ENCODE measurements around the gene C3. TPM values are rescaled to one million over a fixed set of nuclear protein-coding genes. Genes with fewer than 3 reads are reported as not detected.

The C3 gene
- total and polyA plus RNA-seq, 2 experiments from 2014 or later: 556 to 563 TPM

DNA sequence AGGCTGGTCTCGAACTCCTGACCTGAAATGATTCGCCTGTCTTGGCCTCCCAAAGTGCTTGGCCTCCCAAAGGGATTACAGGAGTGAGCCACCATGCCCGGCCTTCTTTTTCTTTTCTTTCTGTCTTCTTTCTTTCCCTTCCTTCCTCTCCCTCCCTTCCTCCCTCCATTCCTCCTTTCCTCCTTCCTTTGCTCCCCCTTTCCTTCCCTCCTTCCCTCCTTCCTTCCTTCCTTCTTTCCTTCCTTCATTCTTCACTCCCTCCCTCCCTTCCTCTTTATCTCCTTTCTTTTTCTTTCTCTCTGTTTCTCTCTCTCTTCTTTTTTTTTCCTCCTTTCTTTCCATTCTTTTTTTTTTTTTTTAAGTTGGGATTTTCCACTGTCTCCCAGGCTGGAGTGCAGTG is 12.1 kb downstream of the C3 start:
- Histone ChIP-seq H2AFZ (no peak overlapping the region), H3K79me2 (no peaks in the 10 kb centered on the region), H3K27me3 (peaks cover 30% of the 10 kb centered on the region), H3K4me3 (no peak overlapping the region), H3K27ac (no peak overlapping the region), H3K9me3 (ENCODE audit: low read depth) (no peaks in the 10 kb centered on the region), H4K20me1 (ENCODE audit: insufficient read depth, poor library complexity, severe bottlenecking) (no peaks in the 10 kb centered on the region), H3K4me2 (no peak overlapping the region), H3K36me3 (replicated peaks; ENCODE audit: insufficient read depth, low read depth) (no peaks in the 10 kb centered on the region), H3K9me2 (replicated peaks; ENCODE audit: insufficient read depth) (no peaks in the 10 kb centered on the region), H3K4me1 (ENCODE audit: insufficient read depth) (no peaks in the 10 kb centered on the region)
- no peak for DNase-seq (ENCODE audit: low spot score)
- 90% methylated on average over 3 of the region's 3 CpGs for WGBS (ENCODE audit: low lambda C conversion rate, missing lambda C conversion rate)
- TF ChIP-seq, protein P1, sequence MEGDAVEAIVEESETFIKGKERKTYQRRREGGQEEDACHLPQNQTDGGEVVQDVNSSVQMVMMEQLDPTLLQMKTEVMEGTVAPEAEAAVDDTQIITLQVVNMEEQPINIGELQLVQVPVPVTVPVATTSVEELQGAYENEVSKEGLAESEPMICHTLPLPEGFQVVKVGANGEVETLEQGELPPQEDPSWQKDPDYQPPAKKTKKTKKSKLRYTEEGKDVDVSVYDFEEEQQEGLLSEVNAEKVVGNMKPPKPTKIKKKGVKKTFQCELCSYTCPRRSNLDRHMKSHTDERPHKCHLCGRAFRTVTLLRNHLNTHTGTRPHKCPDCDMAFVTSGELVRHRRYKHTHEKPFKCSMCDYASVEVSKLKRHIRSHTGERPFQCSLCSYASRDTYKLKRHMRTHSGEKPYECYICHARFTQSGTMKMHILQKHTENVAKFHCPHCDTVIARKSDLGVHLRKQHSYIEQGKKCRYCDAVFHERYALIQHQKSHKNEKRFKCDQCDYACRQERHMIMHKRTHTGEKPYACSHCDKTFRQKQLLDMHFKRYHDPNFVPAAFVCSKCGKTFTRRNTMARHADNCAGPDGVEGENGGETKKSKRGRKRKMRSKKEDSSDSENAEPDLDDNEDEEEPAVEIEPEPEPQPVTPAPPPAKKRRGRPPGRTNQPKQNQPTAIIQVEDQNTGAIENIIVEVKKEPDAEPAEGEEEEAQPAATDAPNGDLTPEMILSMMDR (IDR thresholded peaks at IDR 0.05; ENCODE audit: poor library complexity): no peak
- TF ChIP-seq EZH2phosphoT487 (IDR thresholded peaks at IDR 0.05; ENCODE audit: low read depth, severe bottlenecking, unreplicated experiment) (no peak), EZH2 (IDR thresholded peaks at IDR 0.05; ENCODE audit: borderline replicate concordance) (no peak)

DNA sequence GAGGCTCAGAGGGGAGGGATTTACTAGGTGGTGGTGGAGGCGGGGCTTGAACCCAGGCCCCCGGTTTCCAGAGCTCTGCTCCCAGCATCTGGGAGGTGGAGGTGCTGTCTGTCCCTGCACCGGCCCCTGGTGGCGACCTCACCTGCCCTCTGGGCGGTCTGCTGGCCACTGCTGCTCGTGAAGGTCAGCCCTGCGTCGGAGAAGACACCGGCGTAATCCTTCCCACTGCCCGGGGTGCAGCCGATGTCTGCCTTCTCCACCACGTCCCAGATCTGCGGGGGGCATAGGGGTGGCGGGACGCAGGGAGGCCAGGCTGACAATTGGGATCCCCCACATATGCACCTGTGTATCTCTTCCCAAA is 12.8 kb downstream of the C3 start:
- H3K27ac ChIP-seq: no peak overlapping the region
- no peaks in the 10 kb centered on the region for H3K79me2 ChIP-seq
- no peak overlapping the region for H3K4me2 ChIP-seq
- H2AFZ ChIP-seq: no peak overlapping the region
- no peak overlapping the region for H3K4me3 ChIP-seq
- WGBS (ENCODE audit: low lambda C conversion rate, missing lambda C conversion rate): 91% methylated on average over 12 of the region's 16 CpGs
- DNase-seq (ENCODE audit: low spot score): no peak
- peaks cover 30% of the 10 kb centered on the region for H3K27me3 ChIP-seq
- no peaks in the 10 kb centered on the region for H3K36me3 ChIP-seq (replicated peaks; ENCODE audit: insufficient read depth, low read depth)
- H3K4me1 ChIP-seq (ENCODE audit: insufficient read depth): no peaks in the 10 kb centered on the region
- no peaks in the 10 kb centered on the region for H4K20me1 ChIP-seq (ENCODE audit: insufficient read depth, poor library complexity, severe bottlenecking)
- TF ChIP-seq EZH2phosphoT487 (IDR thresholded peaks at IDR 0.05; ENCODE audit: low read depth, severe bottlenecking, unreplicated experiment) (no peak), EZH2 (IDR thresholded peaks at IDR 0.05; ENCODE audit: borderline replicate concordance) (no peak)
- TF ChIP-seq, protein P1 (IDR thresholded peaks at IDR 0.05; ENCODE audit: poor library complexity): no peak
- H3K9me2 ChIP-seq (replicated peaks; ENCODE audit: insufficient read depth): no peaks in the 10 kb centered on the region
- H3K9me3 ChIP-seq (ENCODE audit: low read depth): no peaks in the 10 kb centered on the region

GRCh38 chr19:6707011-6707657 is 13.3 kb downstream of the C3 start:
- Histone ChIP-seq H3K9me3 (ENCODE audit: low read depth) (no peaks in the 10 kb centered on the region), H3K36me3 (replicated peaks; ENCODE audit: insufficient read depth, low read depth) (no peaks in the 10 kb centered on the region), H3K79me2 (no peaks in the 10 kb centered on the region), H3K27me3 (peaks cover 30% of the 10 kb centered on the region), H3K4me3 (no peak overlapping the region), H4K20me1 (ENCODE audit: insufficient read depth, poor library complexity, severe bottlenecking) (no peaks in the 10 kb centered on the region), H3K9me2 (replicated peaks; ENCODE audit: insufficient read depth) (no peaks in the 10 kb centered on the region), H2AFZ (no peak overlapping the region), H3K4me1 (ENCODE audit: insufficient read depth) (no peaks in the 10 kb centered on the region), H3K4me2 (no peak overlapping the region), H3K27ac (no peak overlapping the region)
- 93% methylated on average over 39 of the region's 44 CpGs for WGBS (ENCODE audit: low lambda C conversion rate, missing lambda C conversion rate)
- TF ChIP-seq EZH2phosphoT487 (IDR thresholded peaks at IDR 0.05; ENCODE audit: low read depth, severe bottlenecking, unreplicated experiment) (no peak), EZH2 (IDR thresholded peaks at IDR 0.05; ENCODE audit: borderline replicate concordance) (no peak)
- TF ChIP-seq, protein P1 (IDR thresholded peaks at IDR 0.05; ENCODE audit: poor library complexity): no peak
- no peak for DNase-seq (ENCODE audit: low spot score)

Data from hepatocyte (in vitro differentiated cells).